GM18868 (cell line): ENCODE data around the gene XPA.

Experiments used
- ATAC-seq: cut with Tn5 transposase; IDR thresholded peaks from one replicate; pipeline ENCODE4 v1.9.1; 2021; ENCODE audit warnings: mild to moderate bottlenecking, moderate library complexity; ENCODE audit not compliant: unreplicated experiment

Gene XPA

GRCh38 chr9:97659771-97660170 lies 37.4 kb downstream of the XPA start:
- ATAC-seq, result no peak

DNA sequence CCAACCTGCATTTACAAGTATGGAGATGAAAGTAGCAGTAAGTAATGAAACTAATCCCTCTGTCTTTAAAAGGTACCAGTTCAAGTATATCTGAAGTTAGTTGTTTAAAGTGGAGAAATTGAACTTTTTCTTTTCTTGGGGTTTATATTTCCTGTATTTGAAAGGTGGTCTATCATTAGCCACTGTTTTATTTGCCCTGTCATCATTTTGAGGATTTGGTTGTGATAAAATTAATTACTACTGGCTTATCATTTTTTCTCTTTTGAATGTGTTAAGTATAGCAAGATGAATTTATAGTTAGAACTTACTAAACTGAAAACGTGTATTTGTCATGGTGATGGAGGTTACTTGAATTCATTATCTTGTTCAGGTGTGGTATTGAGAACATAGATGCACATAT lies 38.4 kb downstream of the XPA start:
- no peak for ATAC-seq

- ATAC-seq, result no peak
These were observed 45.5 kb downstream of the XPA start for GRCh38 chr9:97651646-97652045.

DNA sequence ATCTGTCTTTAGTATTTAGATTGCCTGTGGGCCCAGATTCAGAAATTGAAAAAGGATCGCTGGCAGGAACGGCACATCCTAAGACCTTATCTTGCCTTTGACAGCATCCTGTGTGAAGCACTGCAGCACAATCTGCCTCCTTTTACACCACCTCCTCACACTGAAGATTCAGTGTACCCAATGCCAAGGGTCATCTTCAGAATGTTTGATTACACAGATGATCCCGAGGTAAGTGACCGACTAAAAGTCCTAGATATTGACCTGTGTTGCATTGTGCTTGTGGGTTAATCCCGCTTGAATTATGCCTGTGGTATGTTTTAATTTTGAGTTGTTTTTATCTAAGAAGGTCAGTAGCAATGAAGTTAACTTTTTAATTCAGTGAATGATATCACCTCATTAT lies 49.1 kb downstream of the XPA start:
- ATAC-seq, result no peak

- ATAC-seq, result no peak
These were observed 51.4 kb downstream of the XPA start for GRCh38 chr9:97645720-97646119.

- ATAC-seq, result no peak
These were observed 56.8 kb downstream of the XPA start for GRCh38 chr9:97640325-97640724.

GRCh38 chr9:97638666-97639065 lies 58.5 kb downstream of the XPA start:
- no peak for ATAC-seq

GRCh38 chr9:97636903-97637302 lies 60.2 kb downstream of the XPA start:
- ATAC-seq, result no peak

- no peak for ATAC-seq
These were observed 62.1 kb downstream of the XPA start for GRCh38 chr9:97635026-97635425.

DNA sequence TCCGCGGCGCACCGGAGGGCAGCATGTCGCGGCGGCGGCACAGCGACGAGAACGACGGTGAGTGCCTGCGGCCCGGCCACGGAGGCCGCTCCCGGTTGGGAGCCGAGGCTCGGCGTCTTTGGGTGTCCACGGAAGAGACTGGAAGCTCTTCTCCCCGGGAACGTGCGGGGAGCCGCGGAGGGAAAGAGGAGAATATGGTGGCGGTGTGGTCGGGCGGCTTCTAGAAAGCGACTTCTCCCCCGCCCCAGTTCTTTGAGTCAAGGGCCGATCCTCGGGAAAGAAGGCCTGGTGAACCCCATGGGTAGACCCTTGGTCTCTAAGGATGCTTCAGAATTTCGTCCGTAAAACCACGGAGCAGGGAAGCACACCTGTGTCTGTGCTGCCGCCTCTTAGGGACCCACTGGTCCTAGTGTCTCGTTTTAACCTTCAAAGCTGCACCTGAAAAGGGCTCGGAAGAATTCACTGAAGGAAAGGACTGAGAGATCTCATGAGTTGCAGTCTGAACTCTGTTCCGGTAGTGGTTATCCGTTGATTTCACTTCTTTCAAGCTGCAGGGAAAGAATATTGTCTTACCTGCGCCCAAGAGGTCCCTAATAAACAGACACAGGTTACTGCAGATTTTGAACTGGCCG lies 63.2 kb downstream of the XPA start:
- no peak for ATAC-seq

DNA sequence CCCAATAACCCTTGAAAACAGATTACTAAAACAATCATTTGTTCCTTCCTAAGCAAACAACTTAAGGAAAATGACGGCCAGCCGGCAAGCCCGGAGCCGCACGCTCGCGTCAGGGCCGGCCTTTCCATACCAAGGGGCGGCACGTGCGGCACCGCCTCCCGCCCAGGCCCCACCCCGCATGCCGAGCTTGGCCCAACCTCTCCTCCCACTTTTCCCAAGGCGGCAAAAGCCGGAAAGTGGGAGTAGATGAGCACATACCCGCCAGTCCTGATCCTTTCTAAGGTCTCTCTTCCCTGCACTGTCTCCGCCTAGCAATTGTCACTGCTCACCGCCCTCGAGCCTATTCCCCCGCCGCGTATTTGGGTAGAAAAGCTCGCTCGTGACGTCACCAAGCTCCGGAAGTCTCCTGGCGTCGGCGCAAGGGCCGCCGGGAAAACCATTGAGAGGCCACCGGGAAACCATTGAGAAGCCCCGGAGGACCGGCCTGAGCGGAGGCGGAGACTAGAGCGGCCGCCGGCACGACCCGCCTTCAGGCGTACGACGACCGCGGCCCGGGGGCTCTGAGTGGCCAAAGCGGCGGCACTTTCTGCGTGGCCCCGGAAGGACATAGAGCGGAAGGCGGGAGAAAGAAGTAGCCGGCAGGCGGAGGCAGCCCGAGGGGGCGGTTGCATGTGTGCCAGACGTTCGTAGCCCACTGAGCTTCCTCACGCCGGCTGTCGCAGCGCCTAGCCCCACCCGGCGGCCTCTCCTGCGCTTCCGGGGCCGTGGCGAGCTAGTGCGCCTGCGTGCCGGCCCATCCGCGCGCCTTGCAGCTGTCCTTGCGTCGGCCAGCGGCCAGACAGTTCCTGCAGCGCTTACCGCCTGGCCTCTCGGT lies 63.9 kb downstream of the XPA start, which contains the start of the genes NCBP1 and TSTD2:
Gene NCBP1, plus strand, starts transcription at position 837 of the 874 bp plus-strand sequence. CDS start 61 bp downstream, outside the sequence.
Gene TSTD2, minus strand, starts transcription at position 384 of the 874 bp plus-strand sequence. CDS start 5,806 bp downstream, outside the sequence.
- peak; percentile 87 for ATAC-seq

- ATAC-seq, result peak; percentile 1
These were observed 64.7 kb downstream of the XPA start for GRCh38 chr9:97632248-97632984.

DNA sequence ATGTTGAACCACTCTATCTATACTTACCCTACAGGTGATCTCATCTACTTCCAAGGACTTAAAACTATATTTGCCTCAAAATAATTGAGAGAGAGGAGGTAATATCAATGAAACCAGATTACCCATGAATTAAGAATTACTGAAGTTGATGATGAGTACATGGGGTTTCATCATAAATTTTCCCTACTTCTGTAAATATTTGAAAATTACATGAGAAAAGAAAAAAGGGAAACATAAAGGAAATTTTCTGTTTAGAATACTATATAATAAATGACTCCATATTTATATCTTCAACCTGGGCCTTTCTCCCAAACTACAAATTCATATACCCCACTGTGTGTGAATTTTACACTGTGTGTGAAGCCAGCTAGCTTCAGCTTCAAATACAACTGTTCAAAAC lies 66.5 kb downstream of the XPA start:
- ATAC-seq, result no peak

GRCh38 chr9:97629156-97629555 lies 68.0 kb downstream of the XPA start:
- no peak for ATAC-seq

- ATAC-seq, result no peak
These were observed 68.5 kb downstream of the XPA start for GRCh38 chr9:97628668-97629067.

DNA sequence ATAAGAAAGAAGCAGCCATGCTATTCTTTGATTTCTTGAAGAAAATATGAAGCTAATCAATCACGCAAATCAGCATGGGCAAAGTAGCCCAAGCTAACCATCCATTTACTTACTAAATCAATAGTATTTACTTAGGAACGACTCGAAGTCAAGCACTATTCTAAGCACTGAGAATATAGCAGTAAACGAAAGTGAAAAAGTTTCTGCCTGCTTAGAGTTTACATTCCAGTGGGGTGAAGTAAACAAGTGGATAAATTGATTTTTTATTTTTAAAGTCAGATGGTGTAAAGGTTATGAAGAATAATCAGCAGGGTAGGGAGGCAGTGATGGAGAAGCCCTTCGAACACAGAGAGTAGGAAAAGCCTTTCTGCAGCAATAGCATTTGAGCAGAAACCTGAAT lies 69.5 kb downstream of the XPA start:
- no peak for ATAC-seq

DNA sequence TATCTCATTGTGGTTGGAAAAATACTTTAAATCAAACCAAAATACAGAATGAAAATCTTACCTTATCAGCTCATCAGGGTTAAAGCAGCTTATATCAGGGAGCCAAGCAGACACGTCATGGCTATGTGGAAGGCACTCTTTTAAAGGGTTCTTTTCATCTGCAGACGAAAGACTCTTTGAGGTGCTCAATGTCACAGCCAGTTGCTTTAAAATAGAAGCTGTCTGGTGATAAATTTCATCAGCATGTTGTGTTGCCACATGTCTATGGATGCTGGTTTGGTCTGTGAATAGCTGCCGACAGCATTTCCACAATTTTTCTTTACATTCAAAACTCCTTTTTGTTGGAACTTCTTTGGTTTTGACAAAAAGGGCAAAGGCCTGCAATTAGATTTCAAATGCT lies 71.5 kb downstream of the XPA start:
- ATAC-seq, result no peak
